T-helper 2 cell (primary cell): ENCODE measurements around the gene DNAJC16.
"Not testable (repeated sequence)": the region's sequence is repeated elsewhere in the genome, so short reads cannot be mapped to it uniquely, and the experiment has no call there.

ENCODE experiments used
- DNase-seq, 5 experiments: peaks; one replicate each; pipeline versions ENCODE4 v3.0.0 to v3.0.0-alpha.2; 2012 to 2022

DNAJC16 gene

DNA sequence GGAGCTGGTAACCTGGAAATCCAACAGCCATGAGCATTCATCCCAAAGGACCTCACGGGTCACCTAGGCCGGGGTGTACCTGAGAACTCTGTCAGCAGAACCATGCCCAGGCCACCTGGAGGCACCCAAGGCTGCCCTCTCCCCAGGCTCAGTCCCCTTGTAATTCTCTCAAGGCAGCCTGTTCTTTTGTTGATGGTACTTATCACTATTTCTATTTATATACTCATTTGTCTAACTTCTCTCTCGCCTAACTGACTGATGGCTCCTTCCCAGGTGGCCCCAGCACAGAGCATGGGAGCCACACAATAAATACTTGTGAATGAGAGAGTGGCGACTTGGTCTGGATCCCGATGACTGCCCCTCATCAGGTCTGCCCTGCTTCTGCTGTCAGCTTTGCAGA is 19.4 kb upstream of the DNAJC16 start:
- no peak for DNase-seq

DNA sequence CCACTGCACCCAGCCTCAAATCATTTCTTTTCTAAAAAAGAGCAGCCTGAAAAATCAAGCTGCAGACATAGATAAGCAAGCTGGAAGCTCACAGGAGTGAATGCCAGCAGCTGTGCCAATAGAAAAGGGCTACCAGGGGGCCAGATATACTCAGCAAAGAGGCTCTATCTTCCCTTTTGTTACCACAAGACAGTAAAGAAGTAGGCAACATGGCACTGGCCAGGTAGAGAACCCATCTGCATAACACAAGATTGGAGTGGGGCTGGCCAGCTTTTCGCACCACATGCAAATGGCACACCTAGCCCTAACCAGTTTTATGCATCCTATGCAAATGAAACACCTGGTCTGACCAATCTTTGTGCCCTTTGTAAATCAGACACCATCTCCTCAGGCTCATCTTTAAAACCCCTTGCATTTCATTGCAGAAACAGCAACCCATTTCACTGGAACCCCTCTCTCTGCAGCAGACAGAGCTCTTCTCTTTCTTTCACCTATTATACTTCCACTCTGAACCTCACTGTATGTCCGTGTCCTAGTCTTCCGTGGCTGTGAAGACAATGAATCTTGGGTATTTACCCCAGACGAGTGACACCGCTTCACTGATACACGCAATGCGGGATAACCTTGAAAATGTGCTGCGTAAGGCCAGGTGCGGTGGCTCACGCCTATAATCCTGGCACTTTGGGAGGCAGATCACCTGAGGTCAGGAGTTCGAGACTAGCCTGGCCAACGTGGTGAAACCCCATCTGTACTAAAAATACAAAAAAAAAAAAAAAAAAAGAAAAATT is 17.8 kb upstream of the DNAJC16 start:
- DNase-seq, result no peak

GRCh38 chr1:15509586-15509985 is 17.1 kb upstream of the DNAJC16 start:
- DNase-seq, result no peak

DNA sequence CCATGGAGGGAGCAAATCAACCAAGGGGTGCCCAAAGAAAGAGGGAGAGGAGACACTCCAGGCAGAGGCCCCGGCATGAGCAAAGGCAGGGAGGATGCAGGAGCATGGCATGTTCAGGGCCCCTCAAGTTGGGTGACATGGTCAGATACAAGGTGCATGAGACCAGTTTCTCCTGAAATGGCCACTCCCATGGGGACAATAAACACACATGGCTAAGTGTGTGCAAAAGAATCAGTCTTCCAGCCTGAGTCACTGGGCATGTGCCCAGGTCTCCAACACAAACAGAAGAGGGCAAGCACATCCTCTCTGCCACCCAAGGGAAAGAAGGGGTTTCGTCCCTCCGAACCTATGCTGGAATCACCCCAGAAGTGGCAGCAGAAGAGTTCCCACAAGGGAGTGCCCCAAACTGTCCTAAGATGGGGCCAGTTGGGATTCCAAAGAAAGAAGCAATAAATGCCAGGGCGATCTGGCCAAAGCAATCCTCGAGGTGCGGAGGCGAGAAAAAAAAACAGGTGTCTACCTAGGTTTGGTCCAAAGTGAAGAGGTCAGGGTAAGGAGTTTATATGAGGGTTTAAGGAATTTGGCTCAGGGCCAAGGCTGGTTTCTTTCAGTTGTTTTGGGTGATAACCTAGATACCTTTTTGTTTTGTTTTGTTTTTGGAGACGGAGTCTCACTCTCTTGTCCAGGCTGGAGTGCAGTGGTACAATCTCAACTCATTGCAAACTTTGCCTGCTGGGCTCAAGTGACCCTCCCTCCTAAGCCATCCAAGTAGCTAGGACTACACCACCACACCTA is 15.8 kb upstream of the DNAJC16 start:
- no peak for DNase-seq

GRCh38 chr1:15513192-15513591 is 13.5 kb upstream of the DNAJC16 start:
- DNase-seq, result no peak

GRCh38 chr1:15513919-15514318 is 12.7 kb upstream of the DNAJC16 start:
- DNase-seq, result no peak

DNA sequence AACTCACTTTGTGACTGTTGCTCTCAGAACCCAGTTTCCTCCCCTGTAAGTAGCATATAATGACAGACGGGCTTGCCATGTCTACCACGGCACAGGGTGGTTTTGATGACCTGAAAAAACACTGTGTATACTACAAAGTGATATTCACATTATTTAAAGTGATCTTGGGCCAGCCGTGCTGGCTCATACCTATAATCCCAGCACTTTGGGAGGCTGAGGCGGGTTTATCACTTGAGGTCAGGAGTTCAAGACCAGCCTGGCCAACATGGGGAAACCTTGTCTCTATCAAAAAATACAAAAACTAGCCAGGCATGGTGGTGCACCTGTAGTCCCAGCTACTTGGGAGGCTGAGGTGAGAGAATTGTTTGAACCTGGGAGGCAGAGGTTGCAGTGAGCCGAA is 12.1 kb upstream of the DNAJC16 start:
- DNase-seq, result not testable (repeated sequence)

GRCh38 chr1:15515022-15515663 is 11.5 kb upstream of the DNAJC16 start:
- DNase-seq, result peak in 1 of 5 experiments; percentile 51

- DNase-seq, result no peak
Observed at GRCh38 chr1:15519625-15520024, 7.0 kb upstream of the DNAJC16 start.

- DNase-seq, result not testable (repeated sequence)
Observed at GRCh38 chr1:15521206-15521906, 5.3 kb upstream of the DNAJC16 start.

DNA sequence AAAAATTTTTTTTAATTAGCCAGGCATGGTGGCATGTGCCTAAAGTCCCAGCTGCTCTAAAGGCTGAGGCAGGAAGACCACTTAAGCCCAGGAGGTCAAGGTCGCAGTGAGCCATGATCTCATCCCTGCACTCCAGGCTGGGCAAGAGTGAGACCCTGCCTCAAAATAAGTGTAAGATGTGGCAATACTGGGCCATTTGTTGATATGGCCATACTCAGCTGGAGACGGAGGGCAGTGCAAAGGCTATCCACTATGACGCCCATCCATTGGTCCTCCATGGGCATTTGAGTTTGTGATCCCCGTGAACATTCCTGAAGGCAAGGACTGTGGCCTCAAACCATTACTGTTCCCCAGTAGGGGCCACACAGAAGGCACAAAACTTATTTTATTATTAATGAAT is 4.1 kb upstream of the DNAJC16 start:
- DNase-seq, result no peak

GRCh38 chr1:15523104-15524020 is 3.3 kb upstream of the DNAJC16 start:
- no peak for DNase-seq

- no peak for DNase-seq
Observed at GRCh38 chr1:15524021-15524282, 2.7 kb upstream of the DNAJC16 start, which contains the start of gene CASP9. TSS of gene CASP9 (minus strand) at chr1:15524215. CDS start at chr1:15524200, 15 bp downstream.

GRCh38 chr1:15524283-15525049 is 2.2 kb upstream of the DNAJC16 start:
- DNase-seq, result peak; percentile 96 to 100 (median 99)

DNA sequence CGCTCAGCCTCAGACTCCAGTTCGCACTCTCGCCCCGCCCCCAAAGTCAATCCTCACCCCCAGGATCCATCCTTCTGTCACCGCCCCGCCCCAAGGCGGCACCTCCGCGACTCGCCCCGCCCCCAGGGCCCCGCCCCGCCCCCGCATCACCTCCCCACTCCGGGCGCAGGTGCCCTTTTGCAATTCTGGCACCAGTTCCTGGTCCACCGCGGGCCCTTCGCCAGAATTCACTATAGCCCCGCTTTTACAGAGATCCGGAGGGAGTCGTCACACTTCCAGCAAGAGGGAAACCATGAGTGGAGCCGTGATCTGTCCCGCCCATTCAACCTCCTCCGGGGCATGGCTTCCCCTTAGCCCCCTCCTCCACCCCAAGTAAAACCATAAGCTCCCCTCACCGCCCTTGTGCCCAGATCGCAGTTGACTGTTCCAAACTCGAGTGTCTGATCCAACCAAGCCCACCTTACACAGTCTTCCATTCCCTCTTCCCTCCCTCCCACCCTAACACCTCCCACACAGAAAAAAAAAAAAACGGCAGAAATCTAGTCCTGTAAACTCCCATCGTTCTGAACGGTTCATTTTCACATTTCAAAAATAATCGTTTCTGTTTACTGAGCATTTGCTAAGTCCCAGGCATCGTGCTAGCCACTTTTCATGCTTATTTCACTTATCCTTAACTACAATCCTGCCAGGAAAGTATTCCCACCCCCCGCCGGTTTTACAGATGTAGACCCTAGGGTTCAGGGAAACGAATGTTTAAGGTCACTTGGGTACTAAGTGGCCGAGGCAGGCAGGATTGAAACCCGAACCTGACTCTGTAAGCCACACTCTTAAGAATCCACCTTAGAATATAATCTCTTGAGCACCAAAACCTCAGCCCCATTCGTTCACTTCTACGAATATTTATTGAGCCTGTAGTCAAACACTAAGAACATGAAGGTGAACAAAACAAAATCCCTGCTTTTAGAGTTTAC is 1.3 kb upstream of the DNAJC16 start:
- peak in 3 of 5 experiments; percentile 97 to 100 (median 99) for DNase-seq

- DNase-seq, result no peak
Observed at GRCh38 chr1:15526021-15526489, 593 bp upstream of the DNAJC16 start.

DNA sequence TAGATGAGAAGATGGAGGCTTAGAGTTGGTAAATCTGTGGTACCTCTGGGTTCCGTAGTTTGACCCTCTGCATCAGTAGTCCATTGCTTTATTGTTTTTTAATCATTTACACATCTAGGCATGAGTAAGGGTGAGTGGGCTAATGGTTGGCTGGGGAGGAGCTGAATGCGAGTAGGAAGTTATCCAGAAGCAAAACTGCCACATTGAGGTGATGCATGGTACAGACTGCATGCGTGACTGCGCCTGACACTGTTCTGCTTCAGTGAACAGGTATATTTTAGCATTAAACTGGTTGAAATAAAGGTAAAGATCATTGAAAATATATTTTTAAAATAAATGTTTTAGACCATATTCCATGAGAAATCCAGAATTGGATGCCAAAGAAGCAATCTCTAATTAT is 4.4 kb downstream of the DNAJC16 start:
- DNase-seq, result no peak

- DNase-seq, result no peak
Observed at GRCh38 chr1:15531682-15532081, 5.0 kb downstream of the DNAJC16 start.

DNA sequence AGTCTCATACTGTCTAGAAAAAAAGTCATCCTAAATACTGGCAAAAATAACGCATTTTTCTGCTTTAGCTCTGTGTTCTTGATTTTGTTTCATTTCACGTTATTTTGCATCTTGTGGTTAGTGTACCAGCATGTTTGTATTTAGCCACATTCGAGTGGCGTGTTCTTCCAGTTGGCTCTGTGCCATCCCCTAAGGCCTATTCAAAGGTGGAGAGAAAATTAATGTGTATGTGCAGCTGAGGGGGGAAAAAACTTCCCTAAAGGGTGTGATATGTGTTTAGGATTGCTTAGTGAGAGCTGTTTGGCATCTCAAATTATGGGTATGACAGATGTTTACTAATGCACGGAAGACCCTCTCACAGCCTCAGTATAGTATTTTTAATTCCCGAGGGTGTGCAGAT is 12.1 kb downstream of the DNAJC16 start:
- DNase-seq, result no peak

- DNase-seq, result no peak
Observed at GRCh38 chr1:15540186-15540585, 13.5 kb downstream of the DNAJC16 start.
